ENCODE data around the gene PLEKHG4B. TPM values are rescaled to one million over a fixed set of nuclear protein-coding genes. Genes with fewer than 3 reads are reported as not detected.

Gene PLEKHG4B
- total and polyA plus RNA-seq, 2 of the 8 experiments (the other 6 are each of a cell fraction or from before 2014, with no cell fraction given) = 31.1 to 43.6 TPM

- Histone ChIP-seq H3K4me2 (ENCODE audit: insufficient read depth in 1 of 2, low read depth in 2 of 2, low read length in 2 of 2) (no peak overlapping the region), H3K27me3 (replicated peaks in 1 of 4; ENCODE audit: control insufficient read depth in 3 of 4, extremely low read depth in 1 of 4, insufficient read depth in 3 of 4, low read length in 3 of 4) (no peaks in the 10 kb centered on the region; a peak in 1 of 7 replicates), H4K5ac (ENCODE audit: insufficient read length, low read depth, low read length) (no peak overlapping the region), H3K18ac (ENCODE audit: extremely low read depth, low read length) (no peak overlapping the region), H3K27ac (ENCODE audit: low read depth, low read length) (no peak overlapping the region), H3K4me1 (replicated peaks in 1 of 4; ENCODE audit: control insufficient read depth in 3 of 4, insufficient read depth in 4 of 4, low read length in 3 of 4) (no peaks in the 10 kb centered on the region), H3K4ac (replicated peaks; ENCODE audit: insufficient read length, low read depth, low read length) (no peak overlapping the region), H4K20me1 (replicated peaks in 1 of 2; ENCODE audit: control insufficient read depth in 1 of 2, insufficient read depth in 2 of 2, low read length in 2 of 2) (peaks cover 3 to 13% of the 10 kb centered on the region in 2 experiments), H3K23ac (ENCODE audit: insufficient read length) (no peak overlapping the region), H3K9ac (replicated peaks in 1 of 4; ENCODE audit: extremely low read depth in 1 of 4, low read depth in 3 of 4, low read length in 3 of 4) (no peak overlapping the region), H2BK15ac (ENCODE audit: low read length) (no peak overlapping the region), H2BK120ac (replicated peaks; ENCODE audit: low read depth, low read length) (no peak overlapping the region), H3K4me3 (ENCODE audit: extremely low read depth in 1 of 4, insufficient read depth in 2 of 4, low read depth in 3 of 4, low read length in 4 of 4) (no peak overlapping the region), H2AFZ (ENCODE audit: low read length) (no peak overlapping the region), H3K79me1 (ENCODE audit: low read depth, low read length) (no peaks in the 10 kb centered on the region), H3K56ac (replicated peaks; ENCODE audit: insufficient read length, low read depth, low read length) (no peak overlapping the region), H3K36me3 (ENCODE audit: control insufficient read depth in 2 of 4, insufficient read depth in 4 of 4, low read length in 3 of 4) (peaks cover 0 to 22% (median 13%) of the 10 kb centered on the region in 4 experiments; a peak in 6 of 8 replicates), H2AK5ac (ENCODE audit: low read depth, low read length) (no peak overlapping the region), H2BK5ac (ENCODE audit: low read depth, low read length) (no peak overlapping the region), H3K9me3 (ENCODE audit: insufficient read depth in 2 of 2, low read depth in 1 of 2, low read length in 1 of 2) (no peaks in the 10 kb centered on the region), H2BK12ac (ENCODE audit: low read depth, low read length) (no peak overlapping the region), H4K91ac (replicated peaks; ENCODE audit: insufficient read length, low read length) (no peak overlapping the region), H4K8ac (ENCODE audit: extremely low read depth, insufficient read depth, low read length) (peak overlapping the region; percentile 80; the same call in 1 of the 2 replicates), H3K79me2 (ENCODE audit: control insufficient read depth in 1 of 2, insufficient read depth in 2 of 2, low read length in 2 of 2) (no peaks in the 10 kb centered on the region), H2BK20ac (ENCODE audit: low read length) (no peak overlapping the region), H3K14ac (ENCODE audit: insufficient read length) (no peak overlapping the region), H3K23me2 (ENCODE audit: low read depth, low read length) (no peaks in the 10 kb centered on the region)
- CTCF ChIA-PET (ENCODE audit: partially characterized antibody) = interaction anchor here (1.2 to 5.1 kb wide), 4 partner anchors 9 to 25 kb away, joined by 3 to 15 read pairs (median 4); no protein-coding TSS in a partner anchor
- 96% methylated on average over 30 of the region's 37 CpGs; no CpG with 5 or more reads in 1 of the 2 experiments for WGBS, 2 experiments (ENCODE audit: extremely low coverage in 1 of 2, insufficient coverage in 1 of 2, insufficient read length in 1 of 2, insufficient replicate concordance in 2 of 2, low coverage in 1 of 2, low lambda C conversion rate in 2 of 2, missing lambda C conversion rate in 1 of 2)
- TF ChIP-seq GTF2F1 (IDR thresholded peaks at IDR 0.05; ENCODE audit: borderline replicate concordance, low read depth, low read length) (no peak), POLR2AphosphoS5 (IDR thresholded peaks at IDR 0.05; ENCODE audit: low read depth, low read length) (no peak), SAP30 (IDR thresholded peaks at IDR 0.05; ENCODE audit: insufficient read depth, insufficient replicate concordance, low read length) (no peak), RXRA (IDR thresholded peaks at IDR 0.05; ENCODE audit: insufficient read depth, low read depth, low read length) (no peak), RFX5 (IDR thresholded peaks at IDR 0.05; ENCODE audit: borderline replicate concordance, low read depth, low read length) (no peak), ASH2L (IDR thresholded peaks at IDR 0.05; ENCODE audit: low read length) (no peak), YY1 (IDR thresholded peaks at IDR 0.05; ENCODE audit: low read depth, low read length) (no peak), SIN3A (conservative IDR thresholded peaks at IDR 0.05 in 1 of 2, IDR thresholded peaks at IDR 0.05 in 1 of 2; ENCODE audit: low read depth in 1 of 2, low read length in 2 of 2) (no peak), NRF1 (IDR thresholded peaks at IDR 0.05; ENCODE audit: low read depth, low read length) (no peak), BACH1 (IDR thresholded peaks at IDR 0.05; ENCODE audit: low read length) (no peak), CBX5 (IDR thresholded peaks at IDR 0.05; ENCODE audit: low read depth, low read length) (no peak)
- FAIRE-seq = no peak
- no peak for DNase-seq (ENCODE audit: low read depth in 1 of 2, low spot score in 2 of 2)
- POLR2A ChIA-PET (ENCODE audit: partially characterized antibody) = interaction anchor here (0.5 to 0.9 kb wide), 3 partner anchors 9 to 156 kb away, joined by 3 to 4 read pairs (median 3); no protein-coding TSS in a partner anchor
These were observed 79.2 kb downstream of the PLEKHG4B start for GRCh38 chr5:170971-171800.
